CD14-positive monocyte (primary cell): Measurements from ENCODE around the gene ANKRD60. TPM values are rescaled to one million over a fixed set of nuclear protein-coding genes. Genes with fewer than 3 reads are reported as not detected.

Experiments
- DNase-seq, 3 donors: peaks; one replicate each; pipeline ENCODE4 v3.0.0-alpha.2; 2011 to 2022
- H2AFZ ChIP-seq: 2 replicates; pipeline ENCODE4 v1.6.0; 2012; ENCODE audit warnings: mild to moderate bottlenecking, low read depth, low read length, inconsistent platforms; ENCODE audit not compliant: insufficient read depth, poor library complexity, severe bottlenecking
- H3K27ac ChIP-seq, 2 donors: 1 replicate in 1 of 2; 2 replicates in 1 of 2; pipeline ENCODE4 v1.5.1; 2012 to 2013; ENCODE audit warnings: low read length in 2 of 2, control low read depth in 1 of 2, inconsistent platforms in 1 of 2, low read depth in 1 of 2, mild to moderate bottlenecking in 1 of 2
- H3K27me3 ChIP-seq, 2 donors: one replicate each; pipeline versions ENCODE4 v1.6.0 to v1.6.1; 2011 to 2013; ENCODE audit warnings: low read length in 2 of 2; ENCODE audit not compliant: control insufficient read depth in 2 of 2, insufficient read depth in 2 of 2
- H3K36me3 ChIP-seq, 2 donors: replicated peaks in 1 of 2; 1 replicate in 1 of 2; 2 replicates in 1 of 2; pipeline versions ENCODE4 v1.5.1 to v1.6.1; 2012 to 2013; ENCODE audit warnings: low read length in 2 of 2, control low read depth in 1 of 2, inconsistent platforms in 1 of 2, mild to moderate bottlenecking in 1 of 2; ENCODE audit not compliant: insufficient read depth in 2 of 2, control insufficient read depth in 1 of 2
- H3K4me1 ChIP-seq, 2 donors: 1 replicate in 1 of 2; 2 replicates in 1 of 2; pipeline versions ENCODE4 v1.5.1 to v1.6.1; 2012 to 2013; ENCODE audit warnings: low read length in 2 of 2, control low read depth in 1 of 2, inconsistent platforms in 1 of 2, mild to moderate bottlenecking in 1 of 2, moderate library complexity in 1 of 2; ENCODE audit not compliant: insufficient read depth in 2 of 2, control insufficient read depth in 1 of 2
- H3K4me2 ChIP-seq: replicated peaks from 2 replicates; pipeline ENCODE3; 2012; ENCODE audit warnings: low read length, moderate library complexity, mild to moderate bottlenecking; ENCODE audit not compliant: poor library complexity, severe bottlenecking; ENCODE audit errors: extremely low read depth
- H3K4me3 ChIP-seq, 3 experiments: fragments of 200-600 bp in 1 of 3; sonication (generic) in 1 of 3; replicated peaks in 1 of 3; 1 replicate in 2 of 3; 2 replicates in 1 of 3; pipeline ENCODE4 v1.5.1; 2011 to 2013; ENCODE audit warnings: low read length in 3 of 3, mild to moderate bottlenecking in 3 of 3, control low read depth in 2 of 3, low read depth in 2 of 3, inconsistent platforms in 1 of 3, moderate library complexity in 1 of 3
- H3K79me2 ChIP-seq: 2 replicates; pipeline ENCODE4 v1.6.0; 2012; ENCODE audit warnings: mild to moderate bottlenecking, control low read depth, inconsistent platforms, low read length, moderate library complexity; ENCODE audit not compliant: insufficient read depth
- H3K9ac ChIP-seq: 2 replicates; pipeline ENCODE4 v1.6.0; 2017; ENCODE audit warnings: low read length, mild to moderate bottlenecking; ENCODE audit not compliant: insufficient read depth, poor library complexity, severe bottlenecking
- H3K9me3 ChIP-seq, 2 donors: replicated peaks in 1 of 2; 1 replicate in 1 of 2; 2 replicates in 1 of 2; pipeline versions ENCODE4 v1.5.1 to v1.6.1; 2012 to 2013; ENCODE audit warnings: low read length in 2 of 2, control low read depth in 1 of 2; ENCODE audit not compliant: control insufficient read depth in 1 of 2, insufficient read depth in 1 of 2
- H4K20me1 ChIP-seq: 2 replicates; pipeline ENCODE4 v1.6.0; 2012; ENCODE audit warnings: mild to moderate bottlenecking, low read length, control low read depth, moderate library complexity; ENCODE audit not compliant: insufficient read depth
- H3K27ac Mint-ChIP-seq, 7 donors: one replicate each; pipeline ENCODE4 v1.8.0; 2020; ENCODE audit warnings: mild to moderate bottlenecking in 7 of 7, mixed read lengths in 7 of 7, moderate library complexity in 6 of 7, inconsistent platforms in 2 of 7
- H3K27me3 Mint-ChIP-seq, 3 donors: one replicate each; pipeline ENCODE4 v1.8.0; 2021 to 2022; ENCODE audit warnings: low read depth in 3 of 3, mild to moderate bottlenecking in 3 of 3, mixed read lengths in 3 of 3, moderate library complexity in 3 of 3, inconsistent platforms in 1 of 3
- H3K36me3 Mint-ChIP-seq, 2 donors: one replicate each; pipeline ENCODE4 v1.8.0; 2020; ENCODE audit warnings: mixed read lengths in 2 of 2, inconsistent platforms in 1 of 2, mild to moderate bottlenecking in 1 of 2
- H3K4me1 Mint-ChIP-seq: one replicate; pipeline ENCODE4 v1.8.0; 2020; ENCODE audit warnings: mild to moderate bottlenecking, mixed read lengths
- H3K4me3 Mint-ChIP-seq, 2 donors: one replicate each; pipeline ENCODE4 v1.8.0; 2020; ENCODE audit warnings: mild to moderate bottlenecking in 2 of 2, mixed read lengths in 2 of 2, moderate library complexity in 1 of 2
- H3K9me3 Mint-ChIP-seq, 7 donors: one replicate each; pipeline ENCODE4 v1.8.0; 2020 to 2022; ENCODE audit warnings: mixed read lengths in 7 of 7, mild to moderate bottlenecking in 6 of 7, moderate library complexity in 6 of 7, inconsistent platforms in 2 of 7
- WGBS: methylation state at CpG from one replicate; pipeline ENCODE4 v1.1.5; 2013; ENCODE audit warnings: missing lambda C conversion rate; ENCODE audit not compliant: insufficient coverage; 5-methylcytosine and 5-hydroxymethylcytosine counted together
- intact Hi-C, 2 donors: fragments of 100-400 bp; cut with micrococcal nuclease; formaldehyde crosslinking; loops; one replicate each; pipeline versions ENCODE4 v1.15.0 to v1.15.1; 2023
- polyA plus RNA-seq, 3 donors: library from polyadenylated mRNA; depleted of rRNA in 1 of 3; unstranded in 2 of 3; stranded (reverse) in 1 of 3; fragments of 300-500 nt in 2 of 3; fragments of >200 nt in 1 of 3; fragmentation: Illumina TruSeq in 2 of 3; gene quantifications; 1 replicate in 2 of 3; 2 replicates in 1 of 3; pipeline ENCODE4 v1.2.3, GENCODE V29; 2012 to 2021
- TF ChIP-seq, protein P1 (sequence below): fragments of 200-600 bp; IDR thresholded peaks from one replicate; pipeline ENCODE4 v1.8.0; 2022; ENCODE audit warnings: antibody characterized with exemption, mild to moderate bottlenecking

ANKRD60 gene
- polyA plus RNA-seq, 3 donors = not detected

DNA sequence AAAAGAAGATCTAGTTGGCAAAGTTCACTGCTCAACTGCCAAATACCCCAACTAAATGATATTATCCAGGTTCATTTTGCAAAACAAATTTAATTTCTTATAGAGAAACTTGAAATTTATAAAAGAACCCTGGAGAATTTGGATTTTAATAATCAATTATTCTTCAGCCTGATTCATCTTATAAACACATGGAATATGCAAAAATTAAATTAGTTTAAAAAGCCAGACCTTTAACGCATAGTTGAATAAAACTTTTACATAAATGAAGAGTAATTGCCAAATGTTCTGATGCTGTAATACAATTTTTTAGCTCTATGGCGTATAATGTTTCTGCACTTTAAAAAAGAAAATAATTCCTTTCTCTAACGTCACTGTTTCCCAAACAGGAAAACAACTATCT lies 33.2 kb upstream of the ANKRD60 start:
- peaks cover 0 to 2% (median 0%) of the 10 kb centered on the region in 7 donors for H3K9me3 Mint-ChIP-seq
- H3K79me2 ChIP-seq = no peaks in the 10 kb centered on the region
- H2AFZ ChIP-seq = no peak overlapping the region
- no peak overlapping the region for H3K27ac Mint-ChIP-seq
- H3K4me3 Mint-ChIP-seq = no peak overlapping the region
- H3K27me3 Mint-ChIP-seq = peaks cover 0 to 2% (median 0%) of the 10 kb centered on the region in 3 donors
- H3K27me3 ChIP-seq = no peaks in the 10 kb centered on the region
- H3K27ac ChIP-seq = no peak overlapping the region
- H3K36me3 ChIP-seq = peaks cover 43 to 63% of the 10 kb centered on the region in 2 donors
- H3K4me3 ChIP-seq = no peak overlapping the region
- peaks cover 8% of the 10 kb centered on the region for H3K4me1 Mint-ChIP-seq
- H3K9ac ChIP-seq = no peak overlapping the region
- peaks cover 16 to 22% of the 10 kb centered on the region in 2 donors for H3K36me3 Mint-ChIP-seq
- H3K9me3 ChIP-seq = no peaks in the 10 kb centered on the region
- TF ChIP-seq, protein P1, sequence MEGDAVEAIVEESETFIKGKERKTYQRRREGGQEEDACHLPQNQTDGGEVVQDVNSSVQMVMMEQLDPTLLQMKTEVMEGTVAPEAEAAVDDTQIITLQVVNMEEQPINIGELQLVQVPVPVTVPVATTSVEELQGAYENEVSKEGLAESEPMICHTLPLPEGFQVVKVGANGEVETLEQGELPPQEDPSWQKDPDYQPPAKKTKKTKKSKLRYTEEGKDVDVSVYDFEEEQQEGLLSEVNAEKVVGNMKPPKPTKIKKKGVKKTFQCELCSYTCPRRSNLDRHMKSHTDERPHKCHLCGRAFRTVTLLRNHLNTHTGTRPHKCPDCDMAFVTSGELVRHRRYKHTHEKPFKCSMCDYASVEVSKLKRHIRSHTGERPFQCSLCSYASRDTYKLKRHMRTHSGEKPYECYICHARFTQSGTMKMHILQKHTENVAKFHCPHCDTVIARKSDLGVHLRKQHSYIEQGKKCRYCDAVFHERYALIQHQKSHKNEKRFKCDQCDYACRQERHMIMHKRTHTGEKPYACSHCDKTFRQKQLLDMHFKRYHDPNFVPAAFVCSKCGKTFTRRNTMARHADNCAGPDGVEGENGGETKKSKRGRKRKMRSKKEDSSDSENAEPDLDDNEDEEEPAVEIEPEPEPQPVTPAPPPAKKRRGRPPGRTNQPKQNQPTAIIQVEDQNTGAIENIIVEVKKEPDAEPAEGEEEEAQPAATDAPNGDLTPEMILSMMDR = no peak
- no peak overlapping the region for H3K4me2 ChIP-seq
- no peak for DNase-seq
- intact Hi-C loops = no loop called here
- no CpG with 5 or more reads among the region's 3 CpGs for WGBS
- peaks cover 4 to 5% of the 10 kb centered on the region in 2 donors for H3K4me1 ChIP-seq
- H4K20me1 ChIP-seq = peaks cover 7% of the 10 kb centered on the region

DNA sequence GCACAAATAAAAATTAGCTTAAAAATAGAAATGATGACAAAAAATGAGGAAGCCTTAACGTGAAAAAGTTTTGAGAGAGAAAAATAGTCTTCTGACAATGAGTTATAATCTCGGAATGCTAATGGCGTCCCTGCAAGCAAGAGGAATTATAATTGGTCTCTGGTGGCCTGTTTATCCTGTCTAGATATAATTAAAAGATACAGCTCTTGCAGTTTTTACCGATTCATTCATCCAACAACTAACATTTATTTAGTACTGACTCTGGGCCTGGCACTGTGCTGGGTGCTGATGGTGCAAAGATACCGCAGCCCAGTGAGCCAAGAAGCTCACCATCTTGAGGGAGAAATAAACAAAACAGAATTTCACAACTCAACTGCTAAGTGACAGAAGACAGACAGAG lies 31.6 kb upstream of the ANKRD60 start:
- WGBS = 40% methylated on average over 1 of the region's 5 CpGs
- TF ChIP-seq, protein P1 = no peak
- intact Hi-C loops = no loop called here

More for the DNA sequence above, 31.6 kb upstream of the ANKRD60 start:
- Histone ChIP-seq H3K27me3 (no peaks in the 10 kb centered on the region), H3K9me3 (no peaks in the 10 kb centered on the region), H3K4me3 (no peak overlapping the region), H2AFZ (no peak overlapping the region), H4K20me1 (peaks cover 9% of the 10 kb centered on the region), H3K27ac (no peak overlapping the region), H3K79me2 (no peaks in the 10 kb centered on the region), H3K4me1 (peaks cover 6 to 10% of the 10 kb centered on the region in 2 donors), H3K4me2 (no peak overlapping the region), H3K9ac (no peak overlapping the region), H3K36me3 (peaks cover 27 to 46% of the 10 kb centered on the region in 2 donors)
- Mint-ChIP-seq H3K4me3 (no peak overlapping the region), H3K27ac (no peak overlapping the region), H3K9me3 (peaks cover 0 to 2% (median 0%) of the 10 kb centered on the region in 7 donors), H3K4me1 (peaks cover 12% of the 10 kb centered on the region), H3K36me3 (peaks cover 16 to 22% of the 10 kb centered on the region in 2 donors), H3K27me3 (peaks cover 0 to 2% (median 0%) of the 10 kb centered on the region in 3 donors)
- no peak for DNase-seq
